Muscle of leg (tissue), 11 donors: Measurements from ENCODE around the gene AURKAIP1. TPM values are rescaled to one million over a fixed set of nuclear protein-coding genes. Genes with fewer than 3 reads are reported as not detected.

Source experiments
- DNase-seq: peaks from one replicate; pipeline ENCODE4 v3.0.0; 2013
- H3K27ac ChIP-seq: one replicate; pipeline ENCODE4 v1.5.1; 2013; ENCODE audit warnings: mild to moderate bottlenecking, low read length, control low read depth
- H3K27me3 ChIP-seq: one replicate; pipeline ENCODE4 v1.6.1; 2013; ENCODE audit warnings: low read length; ENCODE audit not compliant: control insufficient read depth, insufficient read depth
- H3K36me3 ChIP-seq: one replicate; pipeline ENCODE4 v1.6.1; 2013; ENCODE audit warnings: low read length; ENCODE audit not compliant: control insufficient read depth, insufficient read depth
- H3K4me1 ChIP-seq: one replicate; pipeline ENCODE4 v1.6.1; 2013; ENCODE audit warnings: low read length; ENCODE audit not compliant: control insufficient read depth, insufficient read depth
- H3K4me3 ChIP-seq: one replicate; pipeline ENCODE4 v1.5.1; 2013; ENCODE audit warnings: low read length, control low read depth
- H3K9me3 ChIP-seq: replicated peaks from 2 replicates; pipeline ENCODE4 v1.6.1; 2013; ENCODE audit warnings: low read depth, low read length; ENCODE audit not compliant: control insufficient read depth
- WGBS: methylation state at CpG from one replicate; pipeline ENCODE4 v1.1.5; 2013; ENCODE audit warnings: missing lambda C conversion rate; ENCODE audit not compliant: insufficient coverage; 5-methylcytosine and 5-hydroxymethylcytosine counted together
- polyA plus RNA-seq, 8 donors: library from polyadenylated mRNA; unstranded; fragments of 120-200 nt; gene quantifications; one replicate each; pipeline versions ENCODE4 v1.2.1 to v1.2.3, GENCODE V29; 2013; ENCODE audit warnings: inconsistent platforms in 1 of 8, low replicate concordance in 1 of 8; ENCODE audit not compliant: insufficient read length in 8 of 8, insufficient read depth in 1 of 8
- total RNA-seq: library from RNA; stranded (reverse); fragments of 120-200 nt; gene quantifications from one replicate; pipeline ENCODE4 v1.2.4, GENCODE V29; 2013

Gene AURKAIP1
- total and polyA plus RNA-seq, 9 donors = 66.7 to 93.6 (median 74.8) TPM

GRCh38 chr1:1343811-1344421 is 31.1 kb downstream of the AURKAIP1 start:
- no peak for DNase-seq
- WGBS = 84% methylated on average over 24 of the region's 24 CpGs

GRCh38 chr1:1342584-1343115 is 32.4 kb downstream of the AURKAIP1 start:
- no peak for DNase-seq
- H3K9me3 ChIP-seq = no peaks in the 10 kb centered on the region
- H3K27ac ChIP-seq = no peak overlapping the region
- peaks cover 24% of the 10 kb centered on the region for H3K4me1 ChIP-seq
- no peaks in the 10 kb centered on the region for H3K27me3 ChIP-seq
- WGBS = 70% methylated on average over 16 of the region's 18 CpGs
- no peak overlapping the region for H3K4me3 ChIP-seq
- H3K36me3 ChIP-seq = peaks cover 38% of the 10 kb centered on the region

More at GRCh38 chr1:1343811-1344421, 31.1 kb downstream of the AURKAIP1 start:
- H3K9me3 ChIP-seq = no peaks in the 10 kb centered on the region
- H3K27ac ChIP-seq = no peak overlapping the region
- H3K27me3 ChIP-seq = no peaks in the 10 kb centered on the region
- H3K36me3 ChIP-seq = peaks cover 28% of the 10 kb centered on the region
- peaks cover 32% of the 10 kb centered on the region for H3K4me1 ChIP-seq
- no peak overlapping the region for H3K4me3 ChIP-seq

GRCh38 chr1:1342061-1342562 is 32.9 kb downstream of the AURKAIP1 start:
- no peak for DNase-seq
- Histone ChIP-seq H3K4me1 (peaks cover 19% of the 10 kb centered on the region), H3K4me3 (no peak overlapping the region), H3K9me3 (no peaks in the 10 kb centered on the region), H3K27me3 (no peaks in the 10 kb centered on the region), H3K36me3 (peaks cover 43% of the 10 kb centered on the region), H3K27ac (no peak overlapping the region)
- WGBS = 89% methylated on average over 19 of the region's 28 CpGs

GRCh38 chr1:1341549-1342021 is 33.4 kb downstream of the AURKAIP1 start:
- Histone ChIP-seq H3K36me3 (peaks cover 43% of the 10 kb centered on the region), H3K4me1 (peaks cover 13% of the 10 kb centered on the region), H3K27me3 (no peaks in the 10 kb centered on the region), H3K4me3 (no peak overlapping the region), H3K27ac (no peak overlapping the region), H3K9me3 (no peaks in the 10 kb centered on the region)
- no peak for DNase-seq
- 87% methylated on average over 17 of the region's 17 CpGs for WGBS

- peaks cover 45% of the 10 kb centered on the region for H3K36me3 ChIP-seq
- H3K4me3 ChIP-seq = no peak overlapping the region
- no peak for DNase-seq
- no peaks in the 10 kb centered on the region for H3K9me3 ChIP-seq
- H3K27me3 ChIP-seq = no peaks in the 10 kb centered on the region
- H3K27ac ChIP-seq = no peak overlapping the region
- peaks cover 7% of the 10 kb centered on the region for H3K4me1 ChIP-seq
- WGBS = 94% methylated on average over 36 of the region's 36 CpGs
Observed at GRCh38 chr1:1340791-1341548, 34.0 kb downstream of the AURKAIP1 start.

GRCh38 chr1:1340185-1340584 is 34.8 kb downstream of the AURKAIP1 start:
- 83% methylated on average over 21 of the region's 23 CpGs for WGBS
- H3K36me3 ChIP-seq = peaks cover 52% of the 10 kb centered on the region

GRCh38 chr1:1338278-1338677 is 36.7 kb downstream of the AURKAIP1 start:
- H3K4me1 ChIP-seq = no peaks in the 10 kb centered on the region
- peaks cover 53% of the 10 kb centered on the region for H3K36me3 ChIP-seq
- H3K27ac ChIP-seq = no peak overlapping the region
- no peaks in the 10 kb centered on the region for H3K9me3 ChIP-seq
- H3K27me3 ChIP-seq = no peaks in the 10 kb centered on the region
- no peak for DNase-seq
- H3K4me3 ChIP-seq = no peak overlapping the region
- WGBS = 92% methylated on average over 36 of the region's 36 CpGs

More at GRCh38 chr1:1340185-1340584, 34.8 kb downstream of the AURKAIP1 start:
- peaks cover under 1% of the 10 kb centered on the region for H3K4me1 ChIP-seq
- no peak overlapping the region for H3K27ac ChIP-seq
- H3K4me3 ChIP-seq = no peak overlapping the region
- DNase-seq = no peak
- H3K27me3 ChIP-seq = no peaks in the 10 kb centered on the region
- no peaks in the 10 kb centered on the region for H3K9me3 ChIP-seq

GRCh38 chr1:1337793-1338147 is 37.2 kb downstream of the AURKAIP1 start:
- H3K9me3 ChIP-seq = no peaks in the 10 kb centered on the region
- 64% methylated on average over 15 of the region's 18 CpGs for whole genome bisulfite sequencing
- H3K27ac ChIP-seq = no peak overlapping the region
- peaks cover 53% of the 10 kb centered on the region for H3K36me3 ChIP-seq
- H3K4me1 ChIP-seq = no peaks in the 10 kb centered on the region
- DNase-seq = no peak
- H3K4me3 ChIP-seq = no peak overlapping the region
- no peaks in the 10 kb centered on the region for H3K27me3 ChIP-seq

- Histone ChIP-seq H3K9me3 (no peaks in the 10 kb centered on the region), H3K4me1 (no peaks in the 10 kb centered on the region), H3K27me3 (no peaks in the 10 kb centered on the region), H3K4me3 (no peak overlapping the region), H3K36me3 (peaks cover 53% of the 10 kb centered on the region), H3K27ac (no peak overlapping the region)
- DNase-seq = no peak
- WGBS = 88% methylated on average over 30 of the region's 32 CpGs
Observed at GRCh38 chr1:1336931-1337792, 37.8 kb downstream of the AURKAIP1 start.
